NCI-H526 treated with DMSO at 0.1 percent for 48 hours (cell line): ENCODE data around the gene SLU7.
"Not testable (repeated sequence)": the region's sequence is repeated elsewhere in the genome, so short reads cannot be mapped to it uniquely, and the experiment has no call there.

Source experiments
- DNase-seq: peaks from one replicate; lab custom pipeline; 2025; lab: John Stamatoyannopoulos, UW

SLU7 gene

DNA sequence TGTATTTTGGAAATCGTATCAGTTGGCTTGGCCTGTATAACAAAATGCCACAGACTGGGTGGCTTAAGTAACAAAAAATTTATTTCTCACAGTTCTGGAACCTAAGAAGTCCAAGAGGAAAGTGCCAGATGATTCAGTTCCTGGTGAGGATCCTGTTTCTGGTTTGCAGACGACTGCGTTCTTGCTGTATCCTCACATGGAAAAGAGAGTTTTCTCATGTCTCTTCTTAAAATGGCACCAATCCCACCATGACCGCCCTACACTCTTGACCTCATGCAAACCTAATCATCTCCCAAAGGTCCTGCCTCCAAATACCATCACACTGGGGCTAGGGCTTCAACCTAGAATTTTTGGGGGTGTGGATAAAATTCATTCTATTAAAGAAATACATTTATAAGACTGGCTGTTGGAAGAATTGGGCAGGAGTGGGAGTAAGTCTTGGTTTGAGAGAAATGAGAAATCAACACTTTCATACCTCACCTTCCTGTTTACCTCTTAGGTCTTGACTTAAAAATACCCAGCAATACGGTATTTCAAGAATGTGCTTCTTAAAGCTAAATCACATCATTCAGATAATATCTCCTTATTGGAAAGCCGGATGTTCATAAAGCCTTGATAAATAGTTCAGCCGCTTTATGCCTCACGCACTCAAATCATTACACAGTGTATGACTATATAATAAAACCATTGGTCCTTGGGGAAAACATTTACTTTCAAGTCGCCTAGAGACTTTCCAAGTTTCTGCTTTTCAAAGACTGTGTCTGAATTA lies 31.5 kb upstream of the SLU7 start:
- no peak for DNase-seq

DNA sequence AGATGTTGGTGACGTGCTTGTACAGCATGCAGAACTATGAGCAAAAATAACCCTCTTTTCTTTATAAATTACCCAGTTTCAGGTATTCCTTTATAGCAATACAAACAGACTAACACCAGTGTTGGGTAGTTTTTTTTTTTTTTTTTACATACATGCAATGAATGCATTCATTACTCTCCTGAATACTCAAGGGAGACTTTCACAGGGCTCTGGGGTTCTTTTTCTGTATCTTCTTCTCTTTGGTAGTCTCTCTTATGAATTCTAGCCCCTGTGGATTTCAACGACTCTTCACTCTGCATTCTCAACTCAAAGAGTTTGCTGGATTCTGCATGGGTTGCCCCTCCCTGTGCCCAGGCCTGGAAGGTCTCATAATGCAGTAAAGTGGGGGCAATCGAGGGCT lies 30.6 kb upstream of the SLU7 start:
- no peak for DNase-seq

DNA sequence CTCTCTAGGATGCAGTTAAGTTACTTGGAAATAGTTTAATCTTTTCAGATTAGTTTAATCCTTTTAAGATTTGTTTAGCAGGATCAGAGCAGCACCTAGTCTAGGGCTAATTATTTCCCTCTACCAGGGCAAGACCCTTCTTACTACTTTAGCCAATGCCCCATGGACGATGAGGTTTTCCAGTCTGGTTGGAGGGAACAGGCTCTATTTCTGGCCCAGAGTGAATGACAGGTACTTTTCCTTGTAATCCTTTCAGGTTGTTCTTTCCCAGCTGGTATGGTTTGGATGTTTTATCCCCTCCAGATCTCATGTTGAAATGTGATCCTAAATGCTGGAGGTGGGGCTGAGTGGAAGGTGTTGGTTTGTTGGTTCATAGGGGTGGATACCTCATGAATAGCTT lies 30.0 kb upstream of the SLU7 start:
- DNase-seq = no peak

DNA sequence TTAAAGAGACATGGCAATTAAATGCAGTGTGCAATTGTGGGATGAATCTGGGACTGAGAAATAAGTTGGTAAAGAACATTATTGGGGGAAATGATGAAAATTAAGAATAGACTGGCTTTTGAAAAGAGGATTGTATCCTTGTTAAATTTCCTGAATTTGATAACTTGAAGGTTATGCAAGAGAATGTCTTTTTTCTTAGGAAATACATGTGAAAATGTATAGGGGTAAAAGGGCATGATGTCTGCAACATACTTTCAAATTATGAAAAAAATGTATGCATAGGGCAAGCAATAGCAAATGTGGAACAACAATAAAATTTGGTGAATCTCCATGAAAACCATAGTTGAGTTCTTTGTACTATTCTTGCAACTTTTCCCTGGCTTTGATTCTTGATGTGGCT lies 26.9 kb upstream of the SLU7 start:
- no peak for DNase-seq

- no peak for DNase-seq
These were observed 26.3 kb upstream of the SLU7 start for GRCh38 chr5:160445132-160445531.

GRCh38 chr5:160444407-160444806 lies 25.5 kb upstream of the SLU7 start:
- DNase-seq = no peak

GRCh38 chr5:160442824-160443431 lies 24.0 kb upstream of the SLU7 start:
- no peak for DNase-seq

- no peak for DNase-seq
These were observed 22.5 kb upstream of the SLU7 start for GRCh38 chr5:160441311-160441781.

GRCh38 chr5:160439205-160439600 lies 20.3 kb upstream of the SLU7 start:
- DNase-seq = peak; percentile 65

GRCh38 chr5:160438316-160439204 lies 19.7 kb upstream of the SLU7 start:
- peak; percentile 65 for DNase-seq

DNA sequence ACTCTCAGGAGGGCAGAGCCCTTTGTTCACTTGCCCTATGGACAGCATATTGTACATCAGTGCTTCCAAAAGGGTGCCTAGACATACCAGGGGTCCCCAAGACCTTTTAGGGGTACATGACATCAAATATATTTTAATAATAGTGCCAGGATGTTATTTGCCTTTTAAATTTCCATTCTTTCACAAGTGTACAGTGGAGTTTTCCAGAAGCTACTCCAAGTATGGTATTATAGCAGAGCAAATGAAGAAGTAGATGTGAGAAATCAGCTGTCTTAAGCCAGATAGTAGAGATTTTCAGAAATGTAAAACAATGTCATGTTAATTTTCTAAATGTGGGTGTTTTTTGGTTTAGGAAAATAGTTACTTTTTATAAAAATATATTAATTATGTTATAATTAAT lies 18.4 kb upstream of the SLU7 start:
- DNase-seq = no peak

DNA sequence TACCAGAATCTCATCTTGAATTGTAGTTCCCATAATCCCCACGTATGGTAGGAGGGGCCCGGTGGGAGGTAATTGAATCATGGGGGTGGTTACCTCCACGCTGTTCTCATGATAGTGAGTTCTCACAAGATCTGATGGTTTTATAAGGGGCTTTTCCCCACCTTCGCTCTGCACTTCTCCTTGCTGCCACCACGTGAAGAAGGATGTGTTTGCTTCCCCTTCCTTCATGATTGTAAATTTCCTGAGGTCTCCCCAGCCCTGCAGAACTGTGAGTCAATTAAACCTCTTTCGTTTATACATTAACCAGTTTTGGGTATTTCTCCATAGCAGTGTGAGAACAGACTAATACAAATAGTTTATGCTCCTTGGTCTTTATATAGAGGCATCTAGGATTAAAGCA lies 17.8 kb upstream of the SLU7 start:
- DNase-seq = not testable (repeated sequence)

DNA sequence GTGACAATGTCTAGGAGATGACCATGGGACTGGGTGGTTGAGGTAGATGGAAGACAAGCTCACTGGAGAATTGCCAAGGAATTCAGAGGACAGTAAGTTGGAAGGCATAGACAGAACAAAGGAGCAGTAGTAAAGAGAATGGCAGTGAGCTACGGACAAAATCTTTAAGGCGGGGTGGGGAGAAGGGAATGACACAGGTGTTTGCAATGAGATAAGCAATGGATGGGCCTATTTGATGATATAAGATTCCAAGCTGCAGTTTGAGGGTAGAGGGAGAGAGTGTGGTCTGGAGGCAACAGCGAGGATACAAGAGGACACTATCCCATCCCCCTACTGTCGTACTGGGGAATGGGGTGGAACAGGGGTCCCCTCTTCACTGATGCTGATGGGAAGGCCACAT lies 17.1 kb upstream of the SLU7 start:
- no peak for DNase-seq

- DNase-seq = no peak
These were observed 16.7 kb upstream of the SLU7 start for GRCh38 chr5:160435532-160435931.

DNA sequence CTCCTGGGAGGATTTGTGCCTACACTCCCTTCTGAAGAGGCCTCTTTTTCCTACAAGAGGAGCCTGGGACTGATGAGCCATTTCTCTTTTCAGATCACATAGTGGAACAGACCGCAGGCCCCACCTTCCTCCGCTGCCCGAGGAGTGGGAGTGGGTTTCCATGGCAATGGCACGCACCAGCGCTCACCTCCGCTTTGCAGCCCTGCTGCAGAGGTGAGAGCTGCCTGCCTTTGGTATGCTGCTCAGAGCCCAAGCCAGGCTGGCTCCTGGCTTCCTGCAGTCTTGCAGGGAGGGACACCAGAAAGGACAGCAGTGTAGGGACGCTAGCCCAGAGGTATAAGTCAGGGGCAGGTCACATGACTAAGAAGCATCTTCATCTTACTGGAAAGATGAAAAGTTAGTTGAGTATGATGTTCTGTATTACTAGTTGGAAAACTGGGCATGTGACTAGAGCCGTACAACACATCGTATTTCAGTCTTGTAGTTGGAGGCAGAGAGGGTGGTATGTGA lies 15.2 kb upstream of the SLU7 start:
- DNase-seq = peak; percentile 50

DNA sequence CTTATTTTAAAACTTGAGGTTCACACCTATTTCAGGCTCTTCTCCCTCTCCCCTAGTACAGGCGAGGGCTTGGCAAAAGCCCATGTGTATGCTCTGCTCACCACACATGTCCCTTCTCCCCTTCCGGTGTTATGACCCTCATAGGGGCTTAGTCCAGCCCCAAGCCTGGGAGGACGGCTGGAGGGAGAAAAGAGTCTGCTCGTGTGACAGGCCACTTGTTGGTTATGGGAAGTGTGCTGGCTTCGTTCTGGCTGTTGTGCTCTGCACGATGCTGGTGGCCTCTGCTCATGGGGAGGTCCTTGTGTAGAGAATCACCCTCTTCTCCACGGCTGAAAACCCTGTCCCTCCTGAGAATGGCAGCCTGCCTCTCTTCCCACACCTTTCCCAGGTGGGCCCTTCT lies 13.9 kb upstream of the SLU7 start:
- DNase-seq = no peak

- DNase-seq = no peak
These were observed 13.3 kb upstream of the SLU7 start for GRCh38 chr5:160432196-160432595.

DNA sequence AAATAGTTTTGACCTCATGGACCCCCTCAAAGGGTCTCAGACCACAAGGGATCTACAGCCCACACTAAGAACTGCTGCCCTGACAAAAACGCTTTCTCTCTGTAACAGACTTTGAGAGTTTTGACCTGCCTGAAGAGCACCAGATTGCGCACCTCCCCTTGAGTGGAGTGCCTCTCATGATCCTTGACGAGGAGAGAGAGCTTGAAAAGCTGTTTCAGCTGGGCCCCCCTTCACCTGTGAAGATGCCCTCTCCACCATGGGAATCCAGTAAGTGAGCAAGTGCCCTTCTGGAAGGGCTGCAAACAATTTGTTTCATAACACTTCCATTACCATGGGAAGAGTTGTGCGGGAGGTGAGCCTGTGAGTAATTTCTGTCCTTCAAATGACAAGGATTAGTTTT lies 8.7 kb upstream of the SLU7 start:
- DNase-seq = no peak

DNA sequence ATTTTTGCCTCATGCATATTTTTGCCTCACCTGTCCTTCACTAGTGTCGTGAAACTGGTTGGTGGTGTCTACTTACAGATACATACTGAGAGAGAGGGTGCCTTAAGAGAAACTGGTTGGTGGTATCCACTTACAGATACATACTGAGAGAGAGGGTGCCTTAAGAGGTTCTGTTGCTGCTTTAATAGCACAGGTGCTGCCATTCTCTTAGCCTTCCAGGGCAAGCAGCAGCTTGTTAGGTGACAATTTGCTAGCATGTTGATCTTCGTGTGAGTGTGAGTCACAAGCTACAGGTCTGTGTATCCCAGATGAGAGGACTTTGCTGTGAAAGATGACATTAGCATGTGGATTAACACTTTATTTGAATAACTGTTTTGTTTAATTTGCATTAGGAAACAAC lies 4.2 kb upstream of the SLU7 start:
- peak; percentile 72 for DNase-seq

DNA sequence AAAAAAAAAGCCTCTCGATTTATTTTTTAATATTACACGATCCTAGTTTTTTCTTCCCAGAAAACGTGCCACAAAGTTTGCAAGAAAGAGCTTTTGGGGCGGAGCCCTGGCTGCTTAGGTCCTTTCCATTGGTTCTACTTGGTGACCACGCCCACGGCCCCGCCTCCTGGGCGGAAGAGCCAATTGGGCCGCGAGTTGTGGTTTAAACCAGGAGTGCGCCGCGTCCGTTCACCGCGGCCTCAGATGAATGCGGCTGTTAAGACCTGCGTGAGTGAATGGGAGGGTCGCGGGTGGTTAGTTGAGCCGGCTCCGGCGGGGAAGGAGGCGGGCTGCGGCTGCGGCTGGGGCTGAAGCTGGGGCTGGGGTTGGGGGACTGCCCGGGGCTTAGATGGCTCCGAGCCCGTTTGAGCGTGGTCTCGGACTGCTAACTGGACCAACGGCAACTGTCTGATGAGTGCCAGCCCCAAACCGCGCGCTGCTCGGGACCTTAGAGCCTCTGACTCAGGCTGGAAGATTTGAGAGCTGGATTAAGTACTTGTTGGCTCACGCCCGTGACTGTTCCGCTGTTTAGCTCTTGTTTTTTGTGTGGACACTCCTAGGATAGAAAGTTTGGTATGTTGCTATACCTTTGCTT lies 2.9 kb upstream of the SLU7 start, which contains the start of gene PTTG1:
Gene PTTG1 (plus strand): TSS at position 231 of the 634 bp plus-strand sequence. CDS start 458 bp downstream, outside the sequence.
- peak; percentile 82 for DNase-seq

GRCh38 chr5:160420331-160420610 lies 1.4 kb upstream of the SLU7 start:
- no peak for DNase-seq
